DOHH2 (cell line): ENCODE results near the gene MTTP.

Experiments
- H3F3A ChIP-seq: fragments of 200-600 bp; sonication (generic), shearing (Covaris generic); 2 replicates; pipeline ENCODE4 v1.6.0; 2016; ENCODE audit warnings: antibody characterized with exemption, mild to moderate bottlenecking; ENCODE audit not compliant: control insufficient read depth, insufficient read depth
- H3K27ac ChIP-seq: fragments of 200-600 bp; sonication (generic); 2 replicates; pipeline ENCODE4 v1.5.1; 2014; ENCODE audit warnings: low read depth, mild to moderate bottlenecking, low read length, moderate library complexity
- H3K27me3 ChIP-seq: fragments of 200-600 bp; sonication (generic); 2 replicates; pipeline ENCODE4 v1.6.1; 2014; ENCODE audit warnings: mild to moderate bottlenecking, low read length, mixed read lengths; ENCODE audit not compliant: control insufficient read depth
- H3K36me3 ChIP-seq: fragments of 200-600 bp; sonication (generic); 2 replicates; pipeline ENCODE4 v1.6.1; 2014; ENCODE audit warnings: mild to moderate bottlenecking, low read length, moderate library complexity, mixed read lengths; ENCODE audit not compliant: control insufficient read depth
- H3K4me1 ChIP-seq: fragments of 200-600 bp; sonication (generic); 2 replicates; pipeline ENCODE4 v1.6.1; 2014; ENCODE audit warnings: mild to moderate bottlenecking, low read length, mixed read lengths; ENCODE audit not compliant: control insufficient read depth
- H3K4me2 ChIP-seq: fragments of 200-600 bp; sonication (generic); 2 replicates; pipeline ENCODE4 v1.6.0; 2014; ENCODE audit warnings: mild to moderate bottlenecking, low read length, moderate library complexity
- H3K4me3 ChIP-seq: fragments of 200-600 bp; sonication (generic); 2 replicates; pipeline ENCODE4 v1.5.1; 2014; ENCODE audit warnings: mild to moderate bottlenecking, low read length, mixed read lengths
- H3K79me2 ChIP-seq: fragments of 200-600 bp; sonication (generic); 2 replicates; pipeline ENCODE4 v1.6.1; 2014; ENCODE audit warnings: mild to moderate bottlenecking, low read length, mixed read lengths; ENCODE audit not compliant: control insufficient read depth
- H3K9me2 ChIP-seq: fragments of 200-600 bp; sonication (generic); replicated peaks from 2 replicates; pipeline ENCODE4 v1.6.1; 2014; ENCODE audit warnings: mild to moderate bottlenecking, low read length, mixed read lengths; ENCODE audit not compliant: control insufficient read depth
- H3K9me3 ChIP-seq: fragments of 200-600 bp; sonication (generic); 2 replicates; pipeline ENCODE4 v1.6.1; 2014; ENCODE audit warnings: antibody characterized with exemption, low read length, mixed read lengths; ENCODE audit not compliant: control insufficient read depth, insufficient read depth
- H4K20me1 ChIP-seq: fragments of 200-600 bp; sonication (generic); 2 replicates; pipeline ENCODE4 v1.6.0; 2014; ENCODE audit warnings: low read depth, mild to moderate bottlenecking, antibody characterized with exemption, low read length, moderate library complexity; ENCODE audit not compliant: control insufficient read depth, insufficient read depth
- CTCF ChIP-seq: fragments of 200-600 bp; sonication (generic); IDR thresholded peaks from one replicate; pipeline ENCODE4 v1.5.1; 2014; ENCODE audit warnings: antibody characterized with exemption, mild to moderate bottlenecking, low read depth, low read length; ENCODE audit not compliant: poor library complexity, severe bottlenecking
- EZH2phosphoT487 ChIP-seq: fragments of 200-600 bp; sonication (generic); IDR thresholded peaks from 2 replicates; pipeline ENCODE4 v1.6.1; 2017; ENCODE audit warnings: borderline replicate concordance, mild to moderate bottlenecking, antibody characterized with exemption, low read length, moderate library complexity, mixed read lengths

The MTTP gene

GRCh38 chr4:99665983-99666382, 91.4 kb downstream of the MTTP start:
- H3K27me3 ChIP-seq = no peaks in the 10 kb centered on the region
- H3K9me3 ChIP-seq = no peaks in the 10 kb centered on the region
- TF ChIP-seq CTCF (no peak), EZH2phosphoT487 (no peak)

GRCh38 chr4:99668472-99668871, 93.8 kb downstream of the MTTP start:
- Histone ChIP-seq H3K4me3 (no peak overlapping the region), H3K79me2 (no peaks in the 10 kb centered on the region), H3K27me3 (no peaks in the 10 kb centered on the region), H3K36me3 (no peaks in the 10 kb centered on the region), H3K27ac (no peak overlapping the region), H3K9me3 (no peaks in the 10 kb centered on the region; the same call in 1 of the 2 replicates), H3K9me2 (no peaks in the 10 kb centered on the region), H4K20me1 (no peaks in the 10 kb centered on the region), H3F3A (no peaks in the 10 kb centered on the region), H3K4me2 (no peak overlapping the region), H3K4me1 (no peaks in the 10 kb centered on the region)
- TF ChIP-seq CTCF (no peak), EZH2phosphoT487 (no peak)

More at GRCh38 chr4:99665983-99666382, 91.4 kb downstream of the MTTP start:
- Histone ChIP-seq H3K79me2 (no peaks in the 10 kb centered on the region), H3K4me3 (no peak overlapping the region), H4K20me1 (no peaks in the 10 kb centered on the region), H3K9me2 (no peaks in the 10 kb centered on the region), H3K4me2 (no peak overlapping the region), H3K36me3 (no peaks in the 10 kb centered on the region), H3F3A (no peaks in the 10 kb centered on the region), H3K27ac (no peak overlapping the region), H3K4me1 (no peaks in the 10 kb centered on the region)

- Histone ChIP-seq H3K4me2 (no peak overlapping the region), H4K20me1 (no peaks in the 10 kb centered on the region), H3F3A (no peaks in the 10 kb centered on the region), H3K4me3 (no peak overlapping the region), H3K27me3 (no peaks in the 10 kb centered on the region), H3K9me3 (no peaks in the 10 kb centered on the region; the same call in 1 of the 2 replicates), H3K4me1 (no peaks in the 10 kb centered on the region), H3K27ac (no peak overlapping the region), H3K9me2 (no peaks in the 10 kb centered on the region), H3K79me2 (no peaks in the 10 kb centered on the region), H3K36me3 (no peaks in the 10 kb centered on the region)
- TF ChIP-seq EZH2phosphoT487 (no peak), CTCF (no peak)
These were observed 94.5 kb downstream of the MTTP start for GRCh38 chr4:99669084-99669483.
